Measurements from ENCODE around the gene EMILIN2.

DNA sequence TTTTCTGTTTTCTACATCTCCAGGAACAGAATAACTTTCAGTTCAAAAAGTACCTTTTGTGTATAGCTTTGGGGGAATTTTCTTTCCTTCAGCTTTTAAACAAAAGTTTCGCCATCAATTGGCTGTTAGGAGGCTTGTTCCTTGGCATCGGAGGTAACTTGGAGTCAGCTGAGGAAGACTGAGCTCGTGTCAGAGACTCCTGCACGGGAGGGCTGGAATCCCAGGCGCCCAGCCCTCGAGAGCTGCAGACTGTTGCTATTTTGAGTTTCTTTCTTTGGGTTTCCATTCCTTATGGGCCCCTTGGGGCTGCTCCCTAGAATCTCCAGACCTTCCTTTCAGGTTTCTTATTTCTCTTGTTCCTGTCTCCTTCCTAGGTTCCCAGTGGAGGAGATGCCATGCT is 8.1 kb downstream of the EMILIN2 start:
- no peak for TF ChIP-seq CTCF (IDR thresholded peaks at IDR 0.05)
- no peak for TF ChIP-seq POLR2AphosphoS5 (IDR thresholded peaks at IDR 0.05)
- no peak for TF ChIP-seq EP300 (IDR thresholded peaks at IDR 0.05)
